ENCODE measurements around the gene ANKFN1. TPM values are rescaled to one million over a fixed set of nuclear protein-coding genes. Genes with fewer than 3 reads are reported as not detected.
A peak's percentile ranks its signal among the peaks of the same experiment; 100 is the strongest.

ANKFN1 gene
- total and polyA plus RNA-seq, 7 donors, result 0.01 to 0.28 (median 0.04) TPM; not detected in 3

GRCh38 chr17:56142325-56142724 is 10.9 kb upstream of the ANKFN1 start:
- 50 to 66% (median 61%) methylated on average over 1 of the region's 1 CpG for WGBS, 3 donors
- Histone ChIP-seq H3K27me3 (ENCODE audit: insufficient read depth in 3 of 3, low read length in 2 of 3) (no peaks in the 10 kb centered on the region), H3K9me3 (no peaks in the 10 kb centered on the region), H3K36me3 (ENCODE audit: insufficient read depth in 1 of 2, low read depth in 1 of 2) (no peaks in the 10 kb centered on the region), H3K4me3 (no peak overlapping the region), H3K27ac (no peak overlapping the region), H3K4me1 (no peaks in the 10 kb centered on the region)
- intact Hi-C loops (cut with DNase I), result no loop called here
- no peak for DNase-seq
- TF ChIP-seq CTCF (IDR thresholded peaks at IDR 0.05), result no peak
- peak in 3 of 4 donors; percentile 76 to 84 (median 80) for ATAC-seq

- no peaks in the 10 kb centered on the region for H3K36me3 ChIP-seq (ENCODE audit: insufficient read depth in 1 of 2, low read depth in 1 of 2)
- H3K4me1 ChIP-seq, result no peaks in the 10 kb centered on the region
- H3K4me3 ChIP-seq, result no peak overlapping the region
- H3K27me3 ChIP-seq (ENCODE audit: insufficient read depth in 3 of 3, low read length in 2 of 3), result no peaks in the 10 kb centered on the region
- WGBS, 3 donors, result 95 to 96% (median 95%) methylated on average over 4 of the region's 4 CpGs
- H3K27ac ChIP-seq, result no peak overlapping the region
- H3K9me3 ChIP-seq, result no peaks in the 10 kb centered on the region
- DNase-seq (no peak), ATAC-seq (no peak)
- no peak for TF ChIP-seq CTCF (IDR thresholded peaks at IDR 0.05)
- intact Hi-C loops (cut with DNase I), result no loop called here
Measured at GRCh38 chr17:56142781-56143180, 10.5 kb upstream of the ANKFN1 start.

GRCh38 chr17:56144223-56144622 is 9.1 kb upstream of the ANKFN1 start:
- ATAC-seq, result no peak

GRCh38 chr17:56146534-56146933 is 6.7 kb upstream of the ANKFN1 start:
- H3K36me3 ChIP-seq (ENCODE audit: insufficient read depth in 1 of 2, low read depth in 1 of 2), result no peaks in the 10 kb centered on the region
- H3K27ac ChIP-seq, result no peak overlapping the region
- WGBS, 3 donors, result 63 to 83% (median 73%) methylated on average over 1 of the region's 1 CpG
- DNase-seq (no peak), ATAC-seq (no peak)
- TF ChIP-seq CTCF (IDR thresholded peaks at IDR 0.05), result no peak
- no peak overlapping the region for H3K4me3 ChIP-seq
- intact Hi-C loops (cut with DNase I), result no loop called here
- no peaks in the 10 kb centered on the region for H3K9me3 ChIP-seq
- no peaks in the 10 kb centered on the region for H3K4me1 ChIP-seq
- H3K27me3 ChIP-seq (ENCODE audit: insufficient read depth in 3 of 3, low read length in 2 of 3), result no peaks in the 10 kb centered on the region

More at GRCh38 chr17:56144223-56144622, 9.1 kb upstream of the ANKFN1 start:
- intact Hi-C loops (cut with DNase I), result no loop called here
- Histone ChIP-seq H3K9me3 (no peaks in the 10 kb centered on the region), H3K4me1 (no peaks in the 10 kb centered on the region), H3K27me3 (ENCODE audit: insufficient read depth in 3 of 3, low read length in 2 of 3) (no peaks in the 10 kb centered on the region), H3K27ac (no peak overlapping the region), H3K4me3 (no peak overlapping the region), H3K36me3 (ENCODE audit: insufficient read depth in 1 of 2, low read depth in 1 of 2) (no peaks in the 10 kb centered on the region)
- DNase-seq, result no peak
- no peak for TF ChIP-seq CTCF (IDR thresholded peaks at IDR 0.05)
- WGBS, 3 donors, result 90 to 95% (median 95%) methylated on average over 3 of the region's 3 CpGs

GRCh38 chr17:56148333-56148732 is 4.9 kb upstream of the ANKFN1 start:
- Histone ChIP-seq H3K9me3 (no peaks in the 10 kb centered on the region), H3K4me3 (no peak overlapping the region), H3K27ac (no peak overlapping the region), H3K4me1 (no peaks in the 10 kb centered on the region), H3K27me3 (ENCODE audit: insufficient read depth in 3 of 3, low read length in 2 of 3) (no peaks in the 10 kb centered on the region), H3K36me3 (ENCODE audit: insufficient read depth in 1 of 2, low read depth in 1 of 2) (no peaks in the 10 kb centered on the region)
- 58 to 72% (median 61%) methylated on average over 2 of the region's 2 CpGs for WGBS, 3 donors
- DNase-seq, result no peak
- intact Hi-C loops (cut with DNase I), result no loop called here
- no peak for TF ChIP-seq CTCF (IDR thresholded peaks at IDR 0.05)
- ATAC-seq, result no peak
